Gastroesophageal sphincter (tissue), 3 donors: Measurements from ENCODE around the gene NEURL1.

Experiments
- EP300 ChIP-seq: sonication (generic); formaldehyde crosslinking; IDR thresholded peaks from one replicate; pipeline ENCODE4 v1.6.1; 2017; ENCODE audit warnings: antibody characterized with exemption, mild to moderate bottlenecking
- POLR2A ChIP-seq, 2 donors: fragments of 450-650 bp; IDR thresholded peaks; one replicate each; pipeline ENCODE4 v1.6.1; 2017; ENCODE audit warnings: antibody characterized with exemption in 2 of 2, mild to moderate bottlenecking in 2 of 2, moderate library complexity in 1 of 2
- TF ChIP-seq, protein P1 (sequence below), 4 experiments: fragments of 200-600 bp in 2 of 4; fragments of 450-650 bp in 2 of 4; sonication (generic) in 1 of 4; IDR thresholded peaks; one replicate each; pipeline ENCODE4 v1.5.1; 2017 to 2019; ENCODE audit warnings: antibody characterized with exemption in 4 of 4, mild to moderate bottlenecking in 2 of 4, moderate library complexity in 2 of 4

DNA sequence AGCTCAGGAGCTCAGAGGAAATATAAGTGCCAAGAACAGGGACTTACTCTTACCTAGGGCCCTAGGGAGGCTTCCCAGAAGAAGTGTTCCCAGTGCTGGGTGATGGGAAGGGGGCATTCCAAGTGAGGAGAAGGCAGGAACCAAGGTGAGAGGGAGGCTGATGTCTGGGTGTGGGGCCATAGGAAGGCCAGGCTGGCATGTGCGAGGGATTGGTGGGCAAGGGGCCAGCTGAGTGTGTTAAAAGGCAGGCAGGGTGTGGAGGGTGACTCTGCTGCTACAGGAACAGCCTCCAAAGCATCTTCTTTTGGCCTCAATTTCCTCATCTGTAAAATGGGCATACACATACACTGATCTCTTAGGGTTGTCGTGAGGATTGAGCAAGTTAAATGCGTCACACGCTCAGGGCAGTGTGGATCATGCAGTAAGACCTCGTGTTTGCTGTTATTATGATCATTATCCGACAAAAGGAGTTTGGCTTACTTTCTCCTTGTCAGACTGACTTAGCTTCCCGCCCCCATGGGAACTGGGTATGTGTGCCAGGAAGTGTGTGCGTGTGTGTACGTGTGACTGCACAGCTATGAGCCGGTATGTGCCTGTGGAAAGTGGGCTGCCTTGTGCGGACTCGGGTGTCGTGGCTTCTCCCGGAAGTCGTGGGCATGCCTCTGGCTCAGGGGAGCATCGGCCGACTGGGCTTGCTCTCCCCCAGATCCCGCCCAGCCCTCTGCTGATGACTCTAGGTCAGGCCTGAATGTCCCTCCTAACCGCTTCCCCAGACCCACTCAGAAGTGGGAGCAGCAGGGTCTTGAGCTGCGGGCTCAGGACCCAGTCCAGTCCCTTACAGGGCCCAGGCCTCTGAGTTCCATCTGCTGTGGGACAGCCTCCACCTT lies 59.6 kb downstream of the NEURL1 start:
- TF ChIP-seq, protein P1, sequence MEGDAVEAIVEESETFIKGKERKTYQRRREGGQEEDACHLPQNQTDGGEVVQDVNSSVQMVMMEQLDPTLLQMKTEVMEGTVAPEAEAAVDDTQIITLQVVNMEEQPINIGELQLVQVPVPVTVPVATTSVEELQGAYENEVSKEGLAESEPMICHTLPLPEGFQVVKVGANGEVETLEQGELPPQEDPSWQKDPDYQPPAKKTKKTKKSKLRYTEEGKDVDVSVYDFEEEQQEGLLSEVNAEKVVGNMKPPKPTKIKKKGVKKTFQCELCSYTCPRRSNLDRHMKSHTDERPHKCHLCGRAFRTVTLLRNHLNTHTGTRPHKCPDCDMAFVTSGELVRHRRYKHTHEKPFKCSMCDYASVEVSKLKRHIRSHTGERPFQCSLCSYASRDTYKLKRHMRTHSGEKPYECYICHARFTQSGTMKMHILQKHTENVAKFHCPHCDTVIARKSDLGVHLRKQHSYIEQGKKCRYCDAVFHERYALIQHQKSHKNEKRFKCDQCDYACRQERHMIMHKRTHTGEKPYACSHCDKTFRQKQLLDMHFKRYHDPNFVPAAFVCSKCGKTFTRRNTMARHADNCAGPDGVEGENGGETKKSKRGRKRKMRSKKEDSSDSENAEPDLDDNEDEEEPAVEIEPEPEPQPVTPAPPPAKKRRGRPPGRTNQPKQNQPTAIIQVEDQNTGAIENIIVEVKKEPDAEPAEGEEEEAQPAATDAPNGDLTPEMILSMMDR (IDR thresholded peaks at IDR 0.05) = no peak
- TF ChIP-seq POLR2A (IDR thresholded peaks at IDR 0.05) = no peak
- TF ChIP-seq EP300 = no peak
